Heart right ventricle (tissue), 16 donors: ENCODE measurements around the gene IL34. TPM values are rescaled to one million over a fixed set of nuclear protein-coding genes. Genes with fewer than 3 reads are reported as not detected.

ENCODE experiments used
- ATAC-seq, 8 donors: fragments of 200-7000 bp; cut with Tn5 transposase; one replicate each; pipeline ENCODE4 v1.9.1; 2020; ENCODE audit warnings: mild to moderate bottlenecking in 8 of 8, moderate library complexity in 8 of 8, moderate number of reproducible peaks in 1 of 8
- DNase-seq, 2 donors: peaks; one replicate each; pipeline ENCODE4 v3.0.0-alpha.2; 2020
- H3K27ac ChIP-seq, 10 donors: fragments of 200-600 bp; sonication (generic) in 2 of 10; one replicate each; pipeline versions ENCODE4 v1.5.0 to v1.8.0; 2020 to 2022; ENCODE audit warnings: mild to moderate bottlenecking in 3 of 10
- H3K27me3 ChIP-seq, 7 donors: fragments of 200-600 bp; one replicate each; pipeline ENCODE4 v1.8.0; 2021 to 2022; ENCODE audit warnings: mild to moderate bottlenecking in 2 of 7
- H3K36me3 ChIP-seq, 9 donors: fragments of 200-600 bp; sonication (generic) in 1 of 9; one replicate each; pipeline versions ENCODE4 v1.5.0 to v1.8.0; 2020 to 2022; ENCODE audit warnings: mild to moderate bottlenecking in 2 of 9
- H3K4me1 ChIP-seq, 9 donors: fragments of 200-600 bp; sonication (generic) in 1 of 9; one replicate each; pipeline versions ENCODE4 v1.5.0 to v1.8.0; 2020 to 2022; ENCODE audit warnings: mild to moderate bottlenecking in 4 of 9
- H3K4me3 ChIP-seq, 10 donors: fragments of 200-600 bp; sonication (generic) in 2 of 10; one replicate each; pipeline versions ENCODE4 v1.5.0 to v1.8.0; 2020 to 2022; ENCODE audit warnings: mild to moderate bottlenecking in 7 of 10, moderate library complexity in 2 of 10
- H3K9me3 ChIP-seq, 11 donors: fragments of 200-600 bp in 10 of 11; sonication (generic) in 2 of 11; one replicate each; pipeline versions ENCODE4 v1.5.0 to v1.8.0; 2013 to 2022; ENCODE audit warnings: mild to moderate bottlenecking in 2 of 11, control low read depth in 1 of 11, moderate library complexity in 1 of 11
- CTCF ChIP-seq, 9 donors: fragments of 200-600 bp; sonication (generic) in 2 of 9; IDR thresholded peaks; one replicate each; pipeline versions ENCODE4 v1.5.0 to v1.8.0; 2021 to 2022; ENCODE audit warnings: antibody characterized with exemption in 9 of 9, mild to moderate bottlenecking in 5 of 9, moderate library complexity in 1 of 9
- WGBS, 2 donors: extraction: QIAGEN DNeasy Blood & Tissue Kit; methylation state at CpG; one replicate each; pipeline ENCODE4 v1.1.7; 2013; ENCODE audit warnings: inconsistent platforms in 1 of 2; 5-methylcytosine and 5-hydroxymethylcytosine counted together
- intact Hi-C, 10 donors: fragments of 100-400 bp; cut with DNase I; formaldehyde crosslinking; loops; one replicate each; pipeline versions ENCODE4 v1.11.1 to v1.14.2; 2022
- polyA plus RNA-seq, 2 donors: library from polyadenylated mRNA; stranded (reverse); fragments of 200-250 nt; gene quantifications; one replicate each; pipeline ENCODE4 v1.2.3, GENCODE V29; 2013
- total RNA-seq, 10 donors: library from RNA; stranded (reverse); fragmentation: NEBNext Ultra II Directional in 3 of 10; extraction: Animal tissue kit (Norgen Biotek cat#: 25700) in 3 of 10; gene quantifications; one replicate each; pipeline versions ENCODE4 v1.2.1 to v1.2.4, GENCODE V29; 2021 to 2023
- donor health status: Arrhythmogenic right ventricular cardiomyopathy.
- donor health status: ischemic (EF 13 %, LVEDD 7.1; RV severe dilation, severe dysfunction).
- donor health status: healthy with polysubstance abuse.
- donor health status: DM: no; HTN: yes; CAD: no.
- donor health status: DM: no; HTN: no; CAD: no.
- donor health status: ischemic (EF 25% LVEDD 6.9; RV normal size, moderate dysfunction).
- donor health status: ischemic (EF 25% LVEDD 5.7; RV mildly dilated, moderate dysfunction).
- donor health status: healthy.
- donor health status: DM: yes; HTN: yes; CAD: no.
- donor health status: Ischemic cardiomyopathy.
- donor health status: ischemic (EF 35%, LVEDD 5.7; RV mildly dilated, moderate dysfunction).
- donor health status: nonischemic (EF 11% LVEDD 7.7; RV severe dilation, severe dysfunction).
- donor health status: DM: yes; HTN: yes; CAD: no.
- donor health status: PGD.
- donor health status: ischemic (EF 29% LVEDD 5.4; RV normal size, mild dysfunction).
- donor health status: nonischemic (EF 23%, LVEDD 6.1; RV moderate dilation, normal function).

Gene IL34
- total and polyA plus RNA-seq, 12 donors = 0.37 to 4.4 (median 2.1) TPM

GRCh38 chr16:70695331-70696070 lies 49.1 kb downstream of the IL34 start:
- peak in 7 of 8 donors; percentile 20 to 55 (median 46) for ATAC-seq
- intact Hi-C loops = loop anchor here in 1 of 10 donors (5.0 kb wide), 1 partner anchor 37 kb away; no protein-coding TSS in a partner anchor
- H3K27me3 ChIP-seq = no peaks in the 10 kb centered on the region
- peaks cover 59 to 99% (median 88%) of the 10 kb centered on the region in 9 donors for H3K4me1 ChIP-seq
- TF ChIP-seq CTCF (IDR thresholded peaks at IDR 0.05) = peak in 3 of 9 donors; percentile 25 to 31 (median 29)
- H3K4me3 ChIP-seq = no peak overlapping the region
- DNase-seq = peak; percentile 64 to 73
- 39 to 49% methylated on average over 14 of the region's 14 CpGs for WGBS, 2 donors
- H3K27ac ChIP-seq = peak overlapping the region; percentile 17 to 94 (median 76)
- peaks cover 0 to 10% (median 0%) of the 10 kb centered on the region in 9 donors for H3K36me3 ChIP-seq
- H3K9me3 ChIP-seq = no peaks in the 10 kb centered on the region

- ATAC-seq = no peak
- intact Hi-C loops = loop anchor here in 1 of 10 donors (5.0 kb wide), 1 partner anchor 36 kb away; no protein-coding TSS in a partner anchor
These were observed 50.0 kb downstream of the IL34 start for GRCh38 chr16:70696355-70696754.

GRCh38 chr16:70696952-70697593 lies 50.7 kb downstream of the IL34 start:
- H3K9me3 ChIP-seq = no peaks in the 10 kb centered on the region
- H3K27me3 ChIP-seq = no peaks in the 10 kb centered on the region
- DNase-seq = no peak
- ATAC-seq = peak in 3 of 8 donors; percentile 3 to 7 (median 3)
- no peak overlapping the region for H3K4me3 ChIP-seq
- intact Hi-C loops = loop anchor here in 1 of 10 donors (5.0 kb wide), 1 partner anchor 35 kb away; no protein-coding TSS in a partner anchor
- H3K36me3 ChIP-seq = peaks cover 0 to 10% (median 0%) of the 10 kb centered on the region in 9 donors
- peak overlapping the region in 9 of 10 donors; percentile 18 to 94 (median 76) for H3K27ac ChIP-seq
- 41 to 45% methylated on average over 19 of the region's 19 CpGs for WGBS, 2 donors
- H3K4me1 ChIP-seq = peaks cover 51 to 99% (median 84%) of the 10 kb centered on the region in 9 donors
- TF ChIP-seq CTCF (IDR thresholded peaks at IDR 0.05) = no peak

More at GRCh38 chr16:70696355-70696754, 50.0 kb downstream of the IL34 start:
- H3K27me3 ChIP-seq = no peaks in the 10 kb centered on the region
- 91 to 97% methylated on average over 8 of the region's 8 CpGs for WGBS, 2 donors
- no peak for TF ChIP-seq CTCF (IDR thresholded peaks at IDR 0.05)
- H3K27ac ChIP-seq = peak overlapping the region in 9 of 10 donors; percentile 57 to 94 (median 76)
- H3K4me3 ChIP-seq = no peak overlapping the region
- H3K4me1 ChIP-seq = peaks cover 58 to 99% (median 88%) of the 10 kb centered on the region in 9 donors
- no peaks in the 10 kb centered on the region for H3K9me3 ChIP-seq
- peaks cover 0 to 10% (median 0%) of the 10 kb centered on the region in 9 donors for H3K36me3 ChIP-seq
- no peak for DNase-seq

- no peak overlapping the region for H3K4me3 ChIP-seq
- peak overlapping the region in 9 of 10 donors; percentile 18 to 94 (median 76) for H3K27ac ChIP-seq
- ATAC-seq (no peak), DNase-seq (no peak)
- intact Hi-C loops = loop anchor here in 1 of 10 donors (5.0 kb wide), 1 partner anchor 35 kb away; no protein-coding TSS in a partner anchor
- peak in 3 of 9 donors; percentile 4 to 12 (median 8) for TF ChIP-seq CTCF (IDR thresholded peaks at IDR 0.05)
- H3K27me3 ChIP-seq = no peaks in the 10 kb centered on the region
- WGBS, 2 donors = 45 to 55% methylated on average over 14 of the region's 14 CpGs
- H3K9me3 ChIP-seq = no peaks in the 10 kb centered on the region
- peaks cover 0 to 10% (median 0%) of the 10 kb centered on the region in 9 donors for H3K36me3 ChIP-seq
- peaks cover 49 to 99% (median 84%) of the 10 kb centered on the region in 9 donors for H3K4me1 ChIP-seq
These were observed 51.3 kb downstream of the IL34 start for GRCh38 chr16:70697594-70698170.
